PC-3 (cell line): ENCODE measurements around the gene LRRC3. TPM values are rescaled to one million over a fixed set of nuclear protein-coding genes. Genes with fewer than 3 reads are reported as not detected.

ENCODE experiments used
- ATAC-seq: fragments of 200-7000 bp; cut with Tn5 transposase; 2 replicates; pipeline ENCODE4 v1.9.1; 2020; ENCODE audit warnings: mild to moderate bottlenecking, moderate library complexity
- BruUV-seq: library from RNA; stranded (reverse); fragments of 400-500 nt; replicated peaks from 2 replicates; lab custom pipeline; 2021; lab: Mats Ljungman, UMichigan
- CTCF ChIA-PET: fragments of 300-600 bp; sonication (Branson Sonifier 250); formaldehyde crosslinking; loops from one replicate; lab custom pipeline; 2022; ENCODE audit warnings: antibody characterized with exemption; lab: Charles Lee
- POLR2A ChIA-PET: fragments of 300-600 bp; sonication (Branson Sonifier 250); formaldehyde crosslinking; loops from one replicate; lab custom pipeline; 2022; ENCODE audit warnings: antibody characterized with exemption; ENCODE audit not compliant: unreplicated experiment; lab: Charles Lee
- DNase-seq: peaks from one replicate; pipeline ENCODE4 v3.0.0-alpha.2; 2015
- H2AFZ ChIP-seq: fragments of 300-600 bp; sonication (generic); 2 replicates; pipeline ENCODE4 v1.6.0; 2016; ENCODE audit warnings: antibody characterized with exemption, low read length
- H3F3A ChIP-seq: fragments of 300-600 bp; sonication (generic); one replicate; pipeline ENCODE4 v1.6.0; 2017; ENCODE audit warnings: antibody characterized with exemption, low read length, control low read depth, mild to moderate bottlenecking; ENCODE audit not compliant: unreplicated experiment
- H3K27ac ChIP-seq: fragments of 300-600 bp; sonication (generic); 2 replicates; pipeline ENCODE4 v1.5.1; 2016; ENCODE audit warnings: mild to moderate bottlenecking, low read length
- H3K27me3 ChIP-seq: fragments of 300-600 bp; sonication (generic); 2 replicates; pipeline ENCODE4 v1.6.1; 2016; ENCODE audit warnings: low read length, mixed read lengths
- H3K36me3 ChIP-seq: fragments of 300-600 bp; sonication (generic); 2 replicates; pipeline ENCODE4 v1.6.1; 2016; ENCODE audit warnings: low read depth, mixed run types, low read length, mixed read lengths
- H3K4me1 ChIP-seq: fragments of 300-600 bp; sonication (generic); 2 replicates; pipeline ENCODE4 v1.5.1; 2016; ENCODE audit warnings: low read length; ENCODE audit not compliant: insufficient read depth
- H3K4me2 ChIP-seq: fragments of 300-600 bp; sonication (generic); 2 replicates; pipeline ENCODE4 v1.6.0; 2016; ENCODE audit warnings: low read length
- H3K4me3 ChIP-seq: fragments of 300-600 bp; sonication (generic); 2 replicates; pipeline ENCODE4 v1.5.1; 2016; ENCODE audit warnings: mild to moderate bottlenecking, low read length, mixed read lengths
- H3K79me2 ChIP-seq: fragments of 300-600 bp; sonication (generic); 2 replicates; pipeline ENCODE4 v1.6.1; 2017; ENCODE audit warnings: low read length, mixed read lengths
- H3K9ac ChIP-seq: fragments of 300-600 bp; sonication (generic); 2 replicates; pipeline ENCODE4 v1.6.0; 2016; ENCODE audit warnings: mild to moderate bottlenecking, low read length
- H3K9me2 ChIP-seq: fragments of 300-600 bp; sonication (generic); replicated peaks from 2 replicates; pipeline ENCODE4 v1.6.1; 2016; ENCODE audit warnings: mixed run types, low read length, mixed read lengths
- H3K9me3 ChIP-seq: fragments of 300-600 bp; sonication (generic); 2 replicates; pipeline ENCODE4 v1.6.1; 2016; ENCODE audit warnings: low read length, mixed read lengths
- H4K20me1 ChIP-seq: fragments of 300-600 bp; sonication (generic); 2 replicates; pipeline ENCODE4 v1.6.1; 2016; ENCODE audit warnings: low read length, mixed read lengths
- EZH2 ChIP-seq: fragments of 300-600 bp; sonication (generic); IDR thresholded peaks from one replicate; pipeline ENCODE4 v1.6.1; 2017; ENCODE audit warnings: antibody characterized with exemption, mild to moderate bottlenecking, low read length; ENCODE audit not compliant: unreplicated experiment
- EZH2phosphoT487 ChIP-seq: fragments of 300-600 bp; sonication (generic); IDR thresholded peaks from 2 replicates; pipeline ENCODE4 v1.6.1; 2018; ENCODE audit warnings: mild to moderate bottlenecking, antibody characterized with exemption, low read length, borderline replicate concordance
- intact Hi-C: fragments of 100-400 bp; cut with micrococcal nuclease; formaldehyde crosslinking; loops from 2 replicates; pipeline ENCODE4 v1.9.0; 2023
- total RNA-seq: library from RNA; depleted of rRNA; stranded (reverse); fragments of >200 nt; gene quantifications from 2 replicates; pipeline ENCODE4 v1.2.3, GENCODE V29; 2014
- TF ChIP-seq, protein P1 (sequence below): fragments of 300-600 bp; sonication (generic); conservative IDR thresholded peaks from 2 replicates; pipeline ENCODE4 v1.5.1; 2017; ENCODE audit warnings: antibody characterized with exemption, low read depth, mild to moderate bottlenecking, low read length

The LRRC3 gene
- total RNA-seq, 1 experiment from 2014 or later = 3.1 TPM

DNA sequence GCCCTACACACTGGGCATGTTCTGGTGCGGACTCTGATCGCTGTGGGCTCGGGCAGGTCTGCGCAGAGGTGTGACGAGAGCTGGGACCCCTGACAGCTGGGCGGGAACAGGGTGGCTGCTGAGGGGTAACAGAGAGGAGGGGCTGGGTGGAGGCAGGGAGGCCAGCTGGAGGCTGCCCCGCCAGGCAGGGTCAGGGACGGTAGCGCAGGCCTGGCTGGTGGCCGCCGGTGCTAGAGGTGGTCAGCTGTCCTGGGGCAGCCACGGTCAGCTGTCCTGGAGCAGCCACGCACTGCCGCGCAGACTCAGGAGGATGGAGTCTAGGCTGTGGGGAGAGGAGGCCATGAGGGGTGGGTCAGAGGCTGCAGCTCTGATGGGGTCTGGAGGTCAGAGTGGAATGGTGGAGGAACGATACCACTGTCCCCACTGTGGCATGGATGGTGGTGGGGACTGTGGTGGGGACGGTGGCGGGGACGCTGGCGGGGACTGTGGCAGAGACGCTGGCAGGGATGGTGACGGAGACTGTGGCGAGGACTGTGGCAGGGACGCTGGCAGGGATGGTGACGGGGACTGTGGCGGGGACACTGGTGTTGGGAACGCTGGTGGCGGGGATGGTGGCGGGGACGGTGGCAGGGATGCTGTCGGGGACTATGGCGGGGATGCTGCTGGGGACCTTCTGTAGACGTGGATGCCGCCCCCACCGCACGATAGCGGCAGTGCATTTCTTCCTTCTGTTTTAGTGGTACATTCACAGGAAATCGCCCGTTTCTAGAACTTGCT is 21.3 kb upstream of the LRRC3 start:
- H3K36me3 ChIP-seq = peaks cover 7% of the 10 kb centered on the region; the same call in 1 of the 2 replicates
- H3K9ac ChIP-seq = no peak overlapping the region
- intact Hi-C loops = no loop called here
- no peak for DNase-seq
- H2AFZ ChIP-seq = no peak overlapping the region
- CTCF ChIA-PET = no interaction called here
- peaks cover 30% of the 10 kb centered on the region for H3K79me2 ChIP-seq
- H4K20me1 ChIP-seq = no peaks in the 10 kb centered on the region
- no peak overlapping the region for H3K4me2 ChIP-seq
- no peaks in the 10 kb centered on the region for H3K9me2 ChIP-seq
- TF ChIP-seq EZH2 (no peak), EZH2phosphoT487 (no peak)
- TF ChIP-seq, protein P1, sequence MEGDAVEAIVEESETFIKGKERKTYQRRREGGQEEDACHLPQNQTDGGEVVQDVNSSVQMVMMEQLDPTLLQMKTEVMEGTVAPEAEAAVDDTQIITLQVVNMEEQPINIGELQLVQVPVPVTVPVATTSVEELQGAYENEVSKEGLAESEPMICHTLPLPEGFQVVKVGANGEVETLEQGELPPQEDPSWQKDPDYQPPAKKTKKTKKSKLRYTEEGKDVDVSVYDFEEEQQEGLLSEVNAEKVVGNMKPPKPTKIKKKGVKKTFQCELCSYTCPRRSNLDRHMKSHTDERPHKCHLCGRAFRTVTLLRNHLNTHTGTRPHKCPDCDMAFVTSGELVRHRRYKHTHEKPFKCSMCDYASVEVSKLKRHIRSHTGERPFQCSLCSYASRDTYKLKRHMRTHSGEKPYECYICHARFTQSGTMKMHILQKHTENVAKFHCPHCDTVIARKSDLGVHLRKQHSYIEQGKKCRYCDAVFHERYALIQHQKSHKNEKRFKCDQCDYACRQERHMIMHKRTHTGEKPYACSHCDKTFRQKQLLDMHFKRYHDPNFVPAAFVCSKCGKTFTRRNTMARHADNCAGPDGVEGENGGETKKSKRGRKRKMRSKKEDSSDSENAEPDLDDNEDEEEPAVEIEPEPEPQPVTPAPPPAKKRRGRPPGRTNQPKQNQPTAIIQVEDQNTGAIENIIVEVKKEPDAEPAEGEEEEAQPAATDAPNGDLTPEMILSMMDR = no peak
- ATAC-seq = no peak
- H3F3A ChIP-seq = peaks cover under 1% of the 10 kb centered on the region
- no peaks in the 10 kb centered on the region; the same call in 1 of the 2 replicates for H3K4me1 ChIP-seq
- no peak overlapping the region for H3K4me3 ChIP-seq
- H3K9me3 ChIP-seq = peaks cover 6% of the 10 kb centered on the region; the same call in 1 of the 2 replicates
- POLR2A ChIA-PET = interaction anchor here (0.7 kb wide), 1 partner anchor 65 kb away, joined by 3 read pairs; no protein-coding TSS in a partner anchor
- no peak overlapping the region for H3K27ac ChIP-seq
- BruUV-seq = no TSS peak
- no peaks in the 10 kb centered on the region for H3K27me3 ChIP-seq

DNA sequence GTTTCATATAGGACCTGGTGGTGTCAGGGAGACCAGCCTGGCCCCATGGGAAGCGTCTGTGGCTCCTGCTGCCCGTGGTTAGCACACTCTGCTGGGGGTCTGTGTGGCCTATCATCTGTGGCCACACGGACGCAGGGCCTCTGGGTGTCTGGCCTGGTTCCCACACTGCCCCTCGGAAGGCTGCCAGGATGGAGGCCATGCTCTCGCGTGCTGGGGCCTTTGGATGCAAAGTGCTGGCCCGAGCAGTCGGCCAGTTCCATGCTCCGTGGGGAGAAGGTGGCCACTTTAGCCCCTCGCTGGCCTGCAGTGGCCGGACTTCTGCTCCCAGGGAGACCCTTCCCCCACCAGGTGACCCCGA is 20.8 kb upstream of the LRRC3 start:
- CTCF ChIA-PET = no interaction called here
- no TSS peak for BruUV-seq

More for the DNA sequence above, 20.8 kb upstream of the LRRC3 start:
- intact Hi-C loops = no loop called here
- H3K27ac ChIP-seq = no peak overlapping the region
- no peak for ATAC-seq
- H3K9me2 ChIP-seq = no peaks in the 10 kb centered on the region
- no peaks in the 10 kb centered on the region for H3K27me3 ChIP-seq
- H3K4me2 ChIP-seq = no peak overlapping the region
- peaks cover 6% of the 10 kb centered on the region; the same call in 1 of the 2 replicates for H3K9me3 ChIP-seq
- H3F3A ChIP-seq = no peaks in the 10 kb centered on the region
- POLR2A ChIA-PET = no interaction called here
- no peak overlapping the region for H3K4me3 ChIP-seq
- no peak overlapping the region for H2AFZ ChIP-seq
- TF ChIP-seq EZH2phosphoT487 = no peak
- TF ChIP-seq EZH2 = no peak
- TF ChIP-seq, protein P1 = no peak
- H3K36me3 ChIP-seq = peaks cover 7% of the 10 kb centered on the region; the same call in 1 of the 2 replicates
- H3K4me1 ChIP-seq = no peaks in the 10 kb centered on the region
- peaks cover 29% of the 10 kb centered on the region for H3K79me2 ChIP-seq
- DNase-seq = no peak
- H4K20me1 ChIP-seq = no peaks in the 10 kb centered on the region
- H3K9ac ChIP-seq = no peak overlapping the region
